ENCODE data around the gene TYRO3.

Gene TYRO3

DNA sequence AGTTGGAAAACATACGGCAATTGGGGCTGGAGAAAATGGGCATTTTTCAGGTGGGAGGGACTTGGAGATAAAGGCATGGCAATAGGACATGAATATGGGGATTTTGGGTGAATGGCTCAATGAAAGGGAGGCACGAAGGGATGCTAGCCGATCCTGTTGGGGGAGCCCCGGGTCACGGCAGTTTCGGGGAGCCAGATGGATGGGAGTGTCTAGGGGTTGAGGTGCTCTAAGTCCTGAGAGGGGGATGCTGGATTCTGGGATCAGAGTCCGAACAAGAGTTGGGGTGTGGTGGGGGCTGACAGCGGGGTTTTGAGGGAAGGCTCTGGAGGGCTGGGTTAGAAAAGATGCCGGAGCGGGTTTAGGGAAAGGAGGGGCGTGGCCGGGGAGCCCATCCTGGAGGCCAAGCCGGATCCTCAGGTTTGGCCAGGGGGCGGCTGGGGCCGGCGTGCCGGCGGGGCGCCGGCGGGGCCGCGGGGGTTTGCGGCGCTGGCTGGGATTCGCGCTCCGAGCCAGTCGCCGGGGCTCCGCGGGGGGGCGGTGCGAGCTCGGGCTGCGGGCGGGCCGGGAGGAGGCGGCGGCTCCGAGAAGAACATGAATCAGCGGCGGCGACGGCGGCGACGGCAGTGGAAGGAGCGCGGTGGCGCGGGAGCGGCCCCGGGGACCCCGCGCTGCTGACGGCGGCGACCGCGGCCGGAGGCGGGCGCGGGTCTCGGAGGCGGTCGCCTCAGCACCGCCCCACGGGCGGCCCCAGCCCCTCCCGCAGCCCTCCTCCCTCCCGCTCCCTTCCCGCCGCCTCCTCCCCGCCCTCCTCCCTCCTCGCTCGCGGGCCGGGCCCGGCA is at the start of gene TYRO3:
Gene TYRO3 (plus strand): TSS at position 813 of the 839 bp plus-strand sequence. CDS start 46 bp downstream, outside the sequence.
- no peak for FAIRE-seq

DNA sequence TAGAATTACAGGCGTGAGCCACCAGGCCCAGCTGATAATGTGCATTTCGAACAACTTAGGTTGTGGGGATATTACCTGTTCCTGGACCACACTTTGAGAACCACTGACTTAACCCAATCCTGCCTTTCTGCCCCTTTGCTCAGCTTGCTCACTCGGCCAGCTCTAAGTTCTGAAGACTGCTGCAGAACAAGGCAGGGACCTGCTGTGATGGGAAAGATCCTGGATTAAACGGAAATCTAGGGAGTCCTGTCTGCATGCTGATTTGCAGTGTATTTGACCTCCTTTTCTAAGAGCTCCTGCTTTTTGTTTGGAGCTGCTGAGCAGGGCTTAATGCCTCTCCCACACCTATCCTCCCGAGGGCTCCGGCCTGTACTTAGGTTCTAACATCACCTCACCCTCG is 48.3 kb upstream of the TYRO3 start:
- FAIRE-seq: no peak

DNA sequence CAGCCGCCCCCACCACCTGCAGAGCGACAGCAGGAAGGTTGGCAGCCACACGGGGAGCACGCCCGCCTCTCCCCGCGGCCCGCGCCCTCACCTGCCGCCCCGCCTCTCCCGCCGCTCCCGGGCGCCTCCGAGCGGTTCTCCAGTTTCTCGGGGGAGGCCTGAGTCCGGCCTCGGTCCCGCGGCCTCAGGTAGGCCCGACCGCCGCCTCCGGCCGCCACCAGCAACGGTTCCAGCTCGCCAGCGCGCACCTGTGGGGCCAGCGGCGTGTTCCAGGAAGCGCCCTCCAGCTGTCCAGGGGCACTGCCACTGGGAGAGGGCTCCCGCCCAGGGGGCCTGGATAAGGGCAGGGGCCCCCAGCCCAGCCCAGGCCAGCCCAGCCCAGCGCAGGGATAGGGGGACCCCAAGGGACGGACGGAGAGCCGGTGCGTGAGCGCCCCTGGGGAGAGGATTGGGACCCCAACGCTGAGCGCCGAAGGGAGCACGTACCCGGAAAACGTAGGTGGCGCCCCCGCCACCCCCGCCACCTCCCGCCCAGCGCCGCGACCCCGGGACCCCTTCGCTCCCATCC is 47.6 kb upstream of the TYRO3 start:
- FAIRE-seq: no peak

DNA sequence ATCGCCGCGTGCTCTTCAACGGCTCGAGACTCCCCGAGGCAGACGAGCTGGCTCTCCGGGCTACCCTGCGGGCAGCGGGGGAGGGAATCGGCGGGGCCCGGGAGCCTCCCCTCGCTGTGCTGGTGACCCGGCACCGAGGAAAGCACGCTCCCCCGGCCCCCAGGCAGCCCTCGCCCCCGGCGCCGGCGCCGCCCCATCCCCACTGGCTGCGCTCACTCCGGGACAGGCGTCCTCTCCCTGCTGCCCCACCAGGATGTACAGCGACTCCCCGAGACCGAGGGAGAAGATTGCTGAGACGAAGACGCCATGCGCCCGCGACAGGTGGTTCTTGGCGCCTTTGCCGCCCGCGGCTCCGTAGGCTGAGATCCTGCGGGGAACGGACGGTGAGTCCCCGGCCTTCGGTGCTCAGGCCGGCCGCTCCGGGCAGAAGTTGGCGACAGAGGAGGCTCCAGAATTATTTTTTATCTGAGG is 47.1 kb upstream of the TYRO3 start:
- no peak for FAIRE-seq

DNA sequence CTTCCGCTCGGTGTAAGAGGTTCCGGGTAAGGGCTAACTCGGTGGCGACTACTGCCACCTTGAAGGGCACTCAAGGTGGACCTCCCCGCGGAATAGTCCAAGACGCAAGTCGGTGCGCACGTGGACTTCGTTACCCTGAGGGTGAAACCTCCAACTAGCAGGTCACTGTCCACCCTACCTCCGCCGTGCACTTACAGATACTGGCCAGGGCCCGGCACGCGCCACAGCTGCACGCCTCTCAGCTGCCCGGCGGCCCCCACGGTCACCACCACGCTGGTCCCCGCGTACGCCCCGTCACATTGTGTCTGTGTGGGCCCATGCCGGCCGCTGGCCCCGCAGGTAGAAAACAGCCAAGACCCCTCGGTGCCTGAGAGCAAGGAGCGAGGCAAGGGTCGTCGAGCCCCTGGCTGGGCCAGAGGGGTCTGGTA is 46.5 kb upstream of the TYRO3 start:
- FAIRE-seq: no peak

DNA sequence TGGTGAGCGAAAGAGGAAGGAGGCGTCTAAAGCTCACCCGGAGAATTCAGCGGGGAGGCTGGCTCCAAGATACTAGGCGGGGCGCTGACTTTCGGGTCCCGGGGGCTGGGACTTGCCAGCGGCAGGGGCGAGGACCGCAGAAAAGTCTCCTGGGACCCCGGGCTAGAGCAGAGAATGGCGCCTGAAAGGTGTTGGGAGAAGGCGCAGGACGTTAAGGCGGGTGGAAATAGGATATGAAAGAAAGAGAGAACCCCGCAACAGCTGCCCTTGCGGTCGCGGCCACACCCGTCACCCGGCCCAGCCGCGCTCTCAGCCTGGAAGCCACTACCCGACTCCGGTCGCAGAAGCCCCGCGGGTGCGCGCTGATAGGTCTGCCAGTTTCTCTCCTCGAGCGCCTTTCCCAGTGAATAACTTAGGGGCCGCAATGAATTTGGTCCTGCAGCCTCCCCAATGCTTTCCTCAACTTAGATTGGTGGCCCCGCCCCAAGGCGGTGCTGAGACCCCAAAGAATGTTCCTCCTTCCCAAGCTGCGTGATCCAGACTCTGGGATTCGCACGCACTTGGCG is 46.0 kb upstream of the TYRO3 start:
- FAIRE-seq: no peak

DNA sequence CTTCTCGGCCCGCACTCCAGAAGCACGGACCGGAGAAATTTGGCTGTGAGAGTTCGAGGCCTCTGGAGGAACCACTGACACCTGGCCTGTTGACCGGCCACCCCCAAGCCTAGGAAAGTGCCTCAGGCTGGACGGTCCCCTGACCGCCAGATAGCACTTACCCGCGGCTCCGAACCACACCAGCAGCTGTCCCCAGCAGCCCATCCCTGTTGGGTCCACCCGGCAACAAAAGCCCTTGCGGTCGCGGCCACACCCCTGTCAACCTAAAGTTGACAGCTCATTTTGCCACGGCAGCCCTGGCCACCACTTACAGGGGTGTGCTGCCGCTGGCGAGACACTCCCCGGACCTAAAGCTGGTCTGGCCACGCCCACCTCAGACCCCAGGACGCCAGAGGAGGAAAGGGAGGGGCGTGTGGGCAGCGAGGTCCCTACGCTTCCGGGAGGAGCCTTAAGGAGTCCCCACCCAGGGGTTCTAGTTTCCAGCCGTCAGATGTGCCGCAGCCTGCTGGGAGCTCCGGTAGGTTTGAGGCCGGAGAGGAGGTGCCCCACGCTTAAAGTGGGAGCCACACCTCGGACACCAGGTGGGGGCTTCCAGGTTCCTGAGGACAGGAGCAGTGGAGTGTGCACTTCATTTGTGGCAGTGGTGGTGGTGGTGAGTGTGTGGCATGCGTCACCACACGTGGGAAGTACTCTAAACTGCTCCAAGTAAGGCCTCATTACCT is 45.3 kb upstream of the TYRO3 start, which contains the start of gene LTK:
Gene LTK (minus strand): TSS at position 322 of the 722 bp plus-strand sequence. CDS start 118 bp downstream, at position 204.
- FAIRE-seq: no peak

DNA sequence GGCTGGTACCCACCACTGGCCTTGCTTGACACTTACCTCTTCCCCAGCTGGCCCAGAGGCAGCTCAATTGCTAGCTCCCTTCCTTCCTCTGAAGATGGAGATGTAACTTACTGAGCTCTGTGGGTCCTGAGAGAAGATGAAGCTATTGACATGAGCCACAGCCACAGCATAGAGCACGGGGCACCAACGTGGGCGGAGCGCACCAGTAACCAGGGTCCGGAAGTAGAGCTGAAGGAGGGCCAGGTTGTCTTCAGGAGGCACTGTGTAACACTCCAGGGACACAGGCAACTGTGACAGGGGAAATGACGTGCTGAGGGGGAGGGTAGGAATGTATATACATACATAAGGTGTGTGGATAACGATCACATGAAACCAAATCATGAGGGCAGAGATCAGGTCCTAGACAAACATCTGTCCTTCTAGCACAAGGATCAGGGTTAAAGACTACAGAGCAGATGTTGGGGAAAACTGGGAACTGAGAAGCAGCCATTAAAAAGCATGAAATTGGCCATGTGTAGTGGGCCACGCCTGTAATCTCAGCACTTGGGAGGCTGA is 41.0 kb upstream of the TYRO3 start:
- no peak for FAIRE-seq

DNA sequence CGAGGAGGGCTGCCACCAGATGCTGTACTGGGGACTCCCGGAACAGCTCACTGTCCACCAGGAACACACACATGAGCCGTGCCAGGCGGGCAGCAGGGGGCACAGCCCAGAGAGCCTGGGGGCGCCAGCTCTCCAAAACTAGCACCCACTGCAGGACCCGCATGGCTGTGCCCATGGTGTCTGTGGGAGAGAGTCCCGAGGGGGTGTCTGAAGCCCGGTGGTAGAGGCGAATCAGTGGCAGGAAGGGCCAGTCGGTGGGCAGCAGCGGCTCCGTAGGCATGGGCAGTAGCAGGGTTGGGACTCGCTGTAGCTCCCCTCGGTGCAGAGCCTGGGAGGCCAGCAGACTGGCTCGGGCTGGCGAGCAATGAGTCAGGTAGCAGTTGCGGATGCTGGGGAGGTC is 38.4 kb upstream of the TYRO3 start:
- FAIRE-seq: no peak

DNA sequence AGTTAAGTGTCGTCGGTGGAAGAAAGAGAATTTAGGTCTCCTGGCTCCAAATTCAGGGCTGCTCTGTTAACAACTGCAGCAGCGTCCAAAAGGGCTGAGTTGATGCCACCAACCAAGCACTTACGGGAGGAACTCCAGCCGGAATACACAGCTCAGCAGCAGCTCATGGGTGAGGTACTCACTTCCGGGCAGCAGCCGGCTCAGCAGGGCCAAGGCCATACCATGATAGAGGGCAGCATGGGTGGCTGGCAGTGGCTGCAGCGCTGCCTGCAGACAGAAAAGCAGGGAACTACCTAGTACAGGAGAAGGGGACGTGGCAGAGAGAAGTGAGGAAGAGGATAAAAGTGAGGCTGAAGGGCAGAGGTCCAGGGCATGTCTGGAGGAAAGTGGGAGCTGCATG is 37.4 kb upstream of the TYRO3 start:
- FAIRE-seq: no peak

DNA sequence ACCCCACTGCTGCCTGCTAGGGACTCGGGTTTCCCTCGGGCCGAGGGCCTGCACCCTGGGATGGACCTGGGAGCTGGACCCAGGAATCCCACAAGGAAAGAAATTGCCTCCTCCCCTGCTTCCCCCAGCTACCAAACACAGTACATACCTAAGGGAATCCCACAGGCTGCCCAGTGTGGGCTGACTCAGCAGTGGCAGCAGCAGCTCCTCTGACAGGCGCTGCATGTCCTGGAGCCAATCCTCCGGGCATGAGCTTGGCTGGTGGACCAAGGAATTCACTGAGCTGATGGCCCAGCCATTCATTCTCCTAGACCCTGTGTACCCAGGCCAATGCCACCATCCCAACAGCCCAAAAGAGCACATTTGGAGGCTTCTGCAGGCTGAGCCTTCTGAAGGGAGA is 35.9 kb upstream of the TYRO3 start:
- FAIRE-seq: no peak

DNA sequence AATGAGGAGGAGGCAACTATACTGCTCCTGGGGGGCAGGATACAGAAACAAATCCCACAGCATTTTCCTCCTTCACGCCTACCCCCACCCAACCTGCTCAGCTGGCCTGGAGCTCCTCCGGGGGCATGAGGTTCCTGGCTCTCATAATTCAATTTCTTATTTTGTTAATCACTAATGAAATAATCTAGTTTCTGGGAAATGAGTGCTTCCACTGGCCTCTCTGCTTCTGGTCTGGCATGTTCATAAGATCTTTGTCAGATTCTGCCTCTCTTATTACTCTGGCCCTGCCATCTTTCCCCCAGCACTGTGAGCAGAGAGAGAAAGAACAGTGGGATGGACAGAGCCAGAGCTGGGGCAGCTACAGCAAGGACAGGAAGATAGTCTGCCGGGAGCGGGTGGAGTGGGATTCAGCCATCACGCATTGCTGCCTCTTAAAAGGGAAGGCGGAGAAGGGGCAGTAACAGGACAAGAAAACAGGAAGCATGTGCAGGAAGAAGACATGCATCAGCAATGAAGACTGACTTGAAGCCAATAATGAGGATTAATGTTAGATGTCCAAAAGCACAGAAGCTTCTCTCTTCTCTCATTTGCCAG is 28.6 kb upstream of the TYRO3 start:
- FAIRE-seq: no peak

DNA sequence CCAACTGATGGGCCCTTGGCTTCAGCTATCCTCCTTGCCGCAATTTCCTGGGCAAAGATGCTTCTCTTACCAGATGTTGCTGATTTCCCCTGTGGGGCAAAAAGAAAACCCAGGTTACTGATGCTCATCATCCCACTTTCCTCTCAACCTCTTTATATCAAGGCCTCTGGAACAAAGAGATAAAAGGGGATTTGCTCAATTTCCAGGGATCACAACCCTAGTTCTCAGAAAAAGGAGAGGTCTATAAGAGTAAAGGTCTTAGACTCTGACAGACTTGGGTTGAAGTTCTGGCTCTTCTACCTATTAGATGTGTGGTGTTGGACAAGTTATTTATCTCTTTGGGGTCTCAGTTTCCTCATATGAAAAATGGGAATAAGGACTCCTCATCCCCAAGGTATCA is 23.5 kb upstream of the TYRO3 start:
- FAIRE-seq: no peak

DNA sequence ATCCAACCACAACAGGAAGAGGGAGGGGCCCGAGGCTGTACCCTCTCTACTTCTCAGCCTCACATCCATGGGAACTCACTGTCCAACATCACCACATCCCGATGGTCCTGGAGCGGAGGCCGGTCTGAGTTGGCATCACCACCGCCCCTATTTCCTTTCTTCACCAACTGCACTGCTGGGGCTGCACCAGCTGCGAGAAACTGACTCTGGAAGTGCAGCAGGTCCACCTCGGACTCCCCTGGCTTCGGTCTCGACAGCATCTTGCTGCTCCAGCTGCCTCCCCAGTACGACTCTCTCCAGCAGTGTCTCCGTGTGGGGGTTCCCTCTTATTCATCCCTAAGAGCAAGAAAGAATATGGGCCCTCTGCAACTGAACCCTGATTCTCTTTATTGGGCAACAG is 22.1 kb upstream of the TYRO3 start:
- FAIRE-seq: no peak

DNA sequence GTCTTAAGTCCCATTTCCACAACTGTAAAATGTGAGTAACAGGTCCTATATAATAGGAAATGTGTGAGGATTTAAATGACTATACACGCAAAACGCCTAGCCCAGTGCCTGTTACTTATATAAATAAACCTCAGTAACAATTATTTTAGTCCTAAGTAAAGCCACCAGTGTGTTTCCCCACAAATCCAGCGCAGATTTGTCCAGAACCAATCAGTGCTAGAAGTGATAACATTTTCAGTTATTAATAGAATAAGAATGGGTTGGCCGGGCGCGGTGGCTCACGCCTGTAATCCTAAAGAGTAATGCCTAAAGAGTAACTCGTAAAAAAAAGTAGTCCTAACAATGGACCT is 15.5 kb upstream of the TYRO3 start:
- no peak for FAIRE-seq

DNA sequence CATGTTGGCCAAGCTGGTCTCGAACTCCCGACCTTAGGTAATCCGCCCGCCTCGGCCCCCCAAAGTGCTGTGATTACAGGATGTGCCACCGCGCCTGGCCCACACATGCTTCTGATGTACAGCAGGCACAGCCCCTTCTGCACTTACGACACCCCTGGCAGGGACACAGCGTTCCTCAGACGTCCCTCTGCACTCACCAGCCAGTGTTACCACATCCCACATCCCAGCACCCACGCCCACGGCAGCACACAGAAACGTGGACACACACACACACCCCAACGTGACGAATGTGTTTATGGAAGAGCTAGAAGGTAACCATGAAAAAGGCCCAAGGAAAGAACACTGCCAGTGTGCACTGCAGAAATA is 14.4 kb upstream of the TYRO3 start:
- no peak for FAIRE-seq

DNA sequence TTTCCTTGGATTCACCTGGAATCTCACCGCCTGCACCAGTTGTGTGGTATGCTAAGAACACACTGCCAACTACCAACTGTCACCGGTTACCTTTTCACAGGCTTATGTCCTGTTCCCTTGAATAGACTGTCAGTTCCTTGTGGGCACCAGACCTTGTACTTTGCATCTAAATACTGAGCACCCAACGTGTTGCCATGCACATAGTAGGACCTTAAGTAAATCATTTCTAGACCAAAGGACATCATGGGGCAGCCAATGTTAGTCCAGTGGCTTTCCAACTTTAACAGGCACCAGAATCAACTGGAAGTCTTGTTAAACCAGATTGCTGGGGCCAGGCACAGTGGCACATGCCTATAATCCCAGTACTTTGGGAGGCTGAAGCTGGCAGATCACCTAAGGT is 13.8 kb upstream of the TYRO3 start:
- FAIRE-seq: no peak

DNA sequence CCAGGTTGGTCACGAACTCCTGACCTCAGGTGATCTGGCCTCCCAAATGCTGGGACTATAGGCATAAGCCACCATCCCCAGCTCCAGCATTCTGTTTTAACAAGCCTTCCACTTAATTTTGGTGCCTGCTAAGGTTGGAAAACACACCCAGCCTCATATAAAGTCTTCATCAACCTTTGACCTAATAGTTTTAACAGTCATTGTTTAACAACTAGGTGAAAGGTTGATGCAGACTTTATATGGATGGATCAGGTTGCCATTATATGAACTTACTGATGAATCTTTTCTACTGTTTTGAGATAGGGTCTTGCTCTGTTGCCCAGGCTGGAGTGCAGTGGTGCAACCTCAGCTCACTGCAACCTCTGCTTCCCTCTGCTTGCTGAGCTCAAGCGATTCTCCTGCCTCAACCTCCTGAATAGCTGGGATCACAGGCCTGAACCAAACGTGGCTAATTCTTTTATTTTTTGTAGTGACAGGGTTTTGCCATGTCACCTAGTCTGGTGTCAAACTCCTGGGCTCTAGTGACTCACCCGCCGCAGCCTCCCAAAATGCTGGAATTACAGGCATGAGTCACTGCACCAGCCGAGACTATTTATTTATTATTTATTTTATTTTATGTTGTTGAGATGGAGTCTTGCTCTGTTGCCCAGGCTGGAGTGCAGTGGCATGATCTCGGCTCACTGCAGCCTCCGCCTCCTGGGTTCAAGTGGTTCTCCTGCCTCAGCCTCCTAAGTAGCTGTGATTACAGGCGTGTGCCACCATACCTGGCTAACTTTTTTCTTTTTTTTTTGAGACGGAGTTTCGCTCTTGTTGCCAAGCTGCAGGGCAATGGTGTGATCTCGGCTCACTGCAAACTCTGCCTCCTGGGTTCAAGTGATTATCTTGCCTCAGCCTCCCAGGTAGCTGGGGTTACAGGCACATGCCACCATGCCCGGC is 11.9 kb upstream of the TYRO3 start:
- no peak for FAIRE-seq

DNA sequence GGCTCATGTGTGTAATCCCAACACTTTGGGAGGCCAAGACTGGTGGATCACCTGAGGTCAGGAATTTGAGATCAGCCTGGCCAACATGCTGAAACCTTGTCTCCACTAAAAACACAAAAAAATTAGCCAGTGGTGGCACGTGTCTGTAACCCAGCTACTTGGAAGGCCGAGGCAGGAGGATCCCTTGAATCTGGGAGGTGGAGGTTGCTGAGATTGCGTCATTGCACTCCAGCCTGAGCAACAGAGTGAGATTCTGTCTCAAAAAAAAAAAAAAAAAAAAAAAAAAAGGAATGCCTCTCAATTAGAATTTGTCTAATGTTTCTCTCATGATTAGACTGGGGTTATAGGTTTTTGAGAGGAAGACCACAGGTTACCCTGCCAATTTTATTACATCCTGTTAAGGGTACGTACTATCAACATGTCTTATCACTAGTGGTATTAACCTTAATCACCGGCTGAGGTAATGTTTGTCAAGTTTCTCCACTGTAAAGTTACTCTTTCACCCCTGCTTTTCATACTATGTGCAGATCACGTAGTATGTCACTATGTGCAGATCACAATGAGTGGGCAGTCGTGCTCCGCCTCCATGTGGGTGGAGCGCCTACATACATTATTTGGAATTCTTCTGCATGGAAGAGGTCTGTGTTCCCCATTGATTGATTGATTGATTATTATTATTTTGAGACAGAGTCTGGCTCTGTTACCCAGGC is 8.8 kb upstream of the TYRO3 start:
- no peak for FAIRE-seq

DNA sequence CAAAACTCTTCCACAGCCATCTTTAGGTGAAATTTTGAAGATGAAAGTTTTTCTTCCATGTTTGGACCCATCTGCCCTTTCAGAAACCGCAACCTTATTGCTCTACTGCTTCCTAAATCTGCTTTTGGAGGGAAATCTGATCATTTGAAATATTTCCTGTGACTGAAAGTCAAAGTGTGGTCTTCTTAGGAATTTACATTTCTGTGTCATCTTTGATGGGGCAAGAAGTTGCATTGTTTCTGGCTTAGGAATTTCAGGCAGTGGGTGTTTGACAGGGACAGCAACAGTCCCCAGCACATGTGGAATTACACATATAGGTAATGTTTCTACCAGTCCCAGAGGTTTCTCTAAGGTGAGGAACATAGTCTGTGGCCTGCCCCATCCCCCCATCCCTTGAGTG is 5.3 kb upstream of the TYRO3 start:
- no peak for FAIRE-seq

DNA sequence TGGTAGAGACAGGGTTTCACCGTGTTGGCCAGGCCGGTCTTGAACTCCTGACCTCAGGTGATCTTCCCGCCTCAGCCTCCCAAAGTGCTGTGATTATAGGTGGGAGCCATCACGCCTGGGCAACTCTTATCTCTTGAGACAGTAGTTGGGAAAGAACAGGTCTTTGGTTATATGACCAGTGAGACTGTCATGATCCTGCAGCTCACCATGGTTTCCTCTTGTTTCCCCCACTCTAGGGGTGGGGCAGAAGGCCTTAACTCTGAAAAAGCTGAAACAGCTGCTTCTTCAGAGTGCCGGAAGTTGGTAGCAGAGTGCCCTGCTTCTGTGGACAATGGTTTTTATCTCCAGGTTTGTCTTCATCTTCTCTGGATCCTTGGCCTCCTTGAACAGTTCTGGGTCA is 4.7 kb upstream of the TYRO3 start:
- FAIRE-seq: no peak
